GM12891 (cell line): ENCODE results near the gene ASB7.

ENCODE experiments used
- POLR2AphosphoS5 ChIP-seq: IDR thresholded peaks from 2 replicates; pipeline ENCODE4 v1.6.1; 2011; ENCODE audit warnings: low read depth, low read length, control low read depth
- TAF1 ChIP-seq: IDR thresholded peaks from 2 replicates; pipeline ENCODE4 v1.6.1; 2011; ENCODE audit warnings: low read depth, low read length, control low read depth

GRCh38 chr15:100642950-100643338 is 40.6 kb downstream of the ASB7 start:
- no peak for TF ChIP-seq TAF1
- no peak for TF ChIP-seq POLR2AphosphoS5
